ENCODE data around the gene PDZRN3.

PDZRN3 gene

GRCh38 chr3:73624017-73624820 lies 522 bp downstream of the PDZRN3 start:
- peak overlapping the region; percentile 96 for H3K4me3 ChIP-seq (ENCODE audit: low read length)
- TF ChIP-seq, protein P1, sequence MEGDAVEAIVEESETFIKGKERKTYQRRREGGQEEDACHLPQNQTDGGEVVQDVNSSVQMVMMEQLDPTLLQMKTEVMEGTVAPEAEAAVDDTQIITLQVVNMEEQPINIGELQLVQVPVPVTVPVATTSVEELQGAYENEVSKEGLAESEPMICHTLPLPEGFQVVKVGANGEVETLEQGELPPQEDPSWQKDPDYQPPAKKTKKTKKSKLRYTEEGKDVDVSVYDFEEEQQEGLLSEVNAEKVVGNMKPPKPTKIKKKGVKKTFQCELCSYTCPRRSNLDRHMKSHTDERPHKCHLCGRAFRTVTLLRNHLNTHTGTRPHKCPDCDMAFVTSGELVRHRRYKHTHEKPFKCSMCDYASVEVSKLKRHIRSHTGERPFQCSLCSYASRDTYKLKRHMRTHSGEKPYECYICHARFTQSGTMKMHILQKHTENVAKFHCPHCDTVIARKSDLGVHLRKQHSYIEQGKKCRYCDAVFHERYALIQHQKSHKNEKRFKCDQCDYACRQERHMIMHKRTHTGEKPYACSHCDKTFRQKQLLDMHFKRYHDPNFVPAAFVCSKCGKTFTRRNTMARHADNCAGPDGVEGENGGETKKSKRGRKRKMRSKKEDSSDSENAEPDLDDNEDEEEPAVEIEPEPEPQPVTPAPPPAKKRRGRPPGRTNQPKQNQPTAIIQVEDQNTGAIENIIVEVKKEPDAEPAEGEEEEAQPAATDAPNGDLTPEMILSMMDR (conservative IDR thresholded peaks at IDR 0.05; ENCODE audit: low read length): peak; percentile 20; the same call in 1 of the 2 replicates
- peak; percentile 78 for DNase-seq (ENCODE audit: low read depth)

GRCh38 chr3:73623346-73623745 lies 1.4 kb downstream of the PDZRN3 start:
- TF ChIP-seq, protein P1 (conservative IDR thresholded peaks at IDR 0.05; ENCODE audit: low read length): no peak
- DNase-seq (ENCODE audit: low read depth): no peak
- peak overlapping the region; percentile 96 for H3K4me3 ChIP-seq (ENCODE audit: low read length)

DNA sequence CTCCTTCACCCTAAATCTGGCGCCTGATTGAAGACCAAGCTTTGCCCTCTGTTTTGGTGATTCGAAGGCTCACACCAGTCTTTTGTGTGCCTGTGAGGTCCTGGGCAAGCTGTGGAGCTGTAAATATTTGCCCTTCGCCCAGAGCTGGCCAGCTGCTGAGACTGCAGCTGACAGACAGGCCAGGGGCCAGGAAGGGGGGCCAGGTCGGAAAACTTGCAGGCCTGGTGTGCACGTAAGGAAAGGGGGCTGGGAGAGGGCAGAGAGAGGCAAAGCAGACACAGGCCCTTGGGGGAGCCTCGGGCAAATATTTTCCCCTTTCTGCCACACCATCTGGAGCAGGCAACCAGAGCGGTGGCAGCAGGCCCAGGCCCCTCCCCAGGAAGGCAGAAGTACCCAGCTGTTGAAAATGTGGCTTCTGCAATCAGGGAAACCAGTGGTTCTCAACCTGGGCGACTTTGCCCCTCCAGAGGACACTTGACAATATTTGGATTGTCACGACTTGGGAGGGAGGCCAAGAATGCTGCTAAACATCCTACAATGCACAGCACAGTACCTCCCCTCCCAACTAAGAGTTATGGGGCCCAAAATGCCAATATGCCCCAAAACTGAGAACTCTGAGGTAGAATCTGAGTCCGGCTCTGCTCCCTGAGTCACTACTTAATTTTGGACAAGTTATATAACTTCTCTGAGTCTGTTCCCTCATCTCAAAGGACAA lies 2.5 kb downstream of the PDZRN3 start:
- peak overlapping the region; percentile 96 for H3K4me3 ChIP-seq (ENCODE audit: low read length)
- DNase-seq (ENCODE audit: low read depth): peak; percentile 63
- TF ChIP-seq, protein P1 (conservative IDR thresholded peaks at IDR 0.05; ENCODE audit: low read length): no peak

- DNase-seq (ENCODE audit: low read depth): no peak
- TF ChIP-seq, protein P1 (conservative IDR thresholded peaks at IDR 0.05; ENCODE audit: low read length): no peak
- peak overlapping the region; percentile 96 for H3K4me3 ChIP-seq (ENCODE audit: low read length)
These were observed 3.4 kb downstream of the PDZRN3 start for GRCh38 chr3:73621388-73621787.

DNA sequence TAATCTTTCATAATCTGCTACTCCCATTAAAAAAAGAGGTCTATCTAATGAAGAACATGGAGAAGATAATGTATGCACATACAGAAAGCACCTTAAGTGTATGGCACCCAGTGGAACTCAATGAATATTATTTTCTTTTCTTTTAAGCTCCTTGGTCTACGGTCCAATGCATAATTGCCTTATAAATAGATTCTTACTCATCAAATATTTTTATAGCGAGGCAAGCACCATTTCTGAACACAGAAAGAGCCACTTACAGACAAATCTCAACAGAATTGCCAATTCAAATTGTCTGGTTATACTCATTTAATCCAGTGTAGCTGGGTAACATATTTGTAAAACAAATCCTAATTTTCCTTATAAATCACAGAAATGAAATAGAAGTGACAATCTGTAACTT lies 6.3 kb downstream of the PDZRN3 start:
- H3K4me3 ChIP-seq (ENCODE audit: low read length): no peak overlapping the region
- TF ChIP-seq, protein P1 (conservative IDR thresholded peaks at IDR 0.05; ENCODE audit: low read length): no peak
- peak; percentile 40 for DNase-seq (ENCODE audit: low read depth)

- TF ChIP-seq, protein P1 (conservative IDR thresholded peaks at IDR 0.05; ENCODE audit: low read length): no peak
- DNase-seq (ENCODE audit: low read depth): no peak
- H3K4me3 ChIP-seq (ENCODE audit: low read length): no peak overlapping the region
These were observed 8.7 kb downstream of the PDZRN3 start for GRCh38 chr3:73616056-73616455.

Measured in AG10803 (cell line).